IMR-90 (cell line): ENCODE measurements around the gene DNAJB4. TPM values are rescaled to one million over a fixed set of nuclear protein-coding genes. Genes with fewer than 3 reads are reported as not detected.

Experiments used
- ATAC-seq: fragments of 200-7000 bp; cut with Tn5 transposase; 2 replicates; pipeline ENCODE4 v1.9.1; 2020; ENCODE audit warnings: low read depth, mild to moderate bottlenecking, moderate library complexity
- BruUV-seq: library from RNA; stranded (reverse); fragments of 400-500 nt; replicated peaks from 2 replicates; lab custom pipeline; 2021; lab: Mats Ljungman, UMichigan
- CTCF ChIA-PET: fragments of 300-600 bp; formaldehyde crosslinking; extraction: SDS; loops from one replicate; lab custom pipeline; 2021; ENCODE audit warnings: antibody characterized with exemption; lab: Yijun Ruan, JAX
- POLR2A ChIA-PET: fragments of 300-600 bp; sonication (Branson Sonifier 250); formaldehyde crosslinking; loops from one replicate; lab custom pipeline; 2022; ENCODE audit warnings: antibody characterized with exemption; ENCODE audit not compliant: unreplicated experiment; lab: Charles Lee
- DNase-seq: peaks from one replicate; pipeline ENCODE4 v3.0.0; 2013
- H2AFZ ChIP-seq: replicated peaks from 2 replicates; pipeline ENCODE3; 2013; ENCODE audit warnings: low read length, mild to moderate bottlenecking; ENCODE audit not compliant: poor library complexity
- H2AK5ac ChIP-seq: 2 replicates; pipeline ENCODE4 v1.6.1; 2013; ENCODE audit warnings: low read depth, low read length, inconsistent platforms
- H2AK9ac ChIP-seq: replicated peaks from 2 replicates; pipeline ENCODE3; 2013; ENCODE audit warnings: mild to moderate bottlenecking, low read depth, low read length, moderate library complexity; ENCODE audit not compliant: poor library complexity
- H2BK120ac ChIP-seq: 2 replicates; pipeline ENCODE4 v1.6.1; 2013; ENCODE audit warnings: low read depth, low read length, inconsistent platforms
- H2BK15ac ChIP-seq: 3 replicates; pipeline ENCODE4 v1.6.1; 2013; ENCODE audit warnings: low read depth, low read length, inconsistent platforms
- H2BK20ac ChIP-seq: 2 replicates; pipeline ENCODE4 v1.6.1; 2013; ENCODE audit warnings: low read depth, mild to moderate bottlenecking, inconsistent platforms, low read length, moderate library complexity
- H2BK5ac ChIP-seq: 2 replicates; pipeline ENCODE4 v1.6.1; 2013; ENCODE audit warnings: mild to moderate bottlenecking, low read depth, low read length, inconsistent platforms; ENCODE audit not compliant: poor library complexity, severe bottlenecking
- H3K14ac ChIP-seq: replicated peaks from 2 replicates; pipeline ENCODE4 v1.6.1; 2013; ENCODE audit warnings: low read depth, low read length, inconsistent platforms
- H3K18ac ChIP-seq: 2 replicates; pipeline ENCODE4 v1.6.1; 2013; ENCODE audit warnings: low read depth, low read length, control low read depth
- H3K23ac ChIP-seq: 2 replicates; pipeline ENCODE4 v1.6.1; 2013; ENCODE audit warnings: low read depth, low read length, inconsistent platforms
- H3K27ac ChIP-seq: 2 replicates; pipeline ENCODE4 v1.5.1; 2013; ENCODE audit warnings: mild to moderate bottlenecking, control low read depth, low read length; ENCODE audit not compliant: insufficient read depth
- H3K27me3 ChIP-seq: 2 replicates; pipeline ENCODE4 v1.6.1; 2013; ENCODE audit warnings: low read length; ENCODE audit not compliant: control insufficient read depth, insufficient read depth
- H3K36me3 ChIP-seq: 2 replicates; pipeline ENCODE4 v1.6.1; 2013; ENCODE audit warnings: low read length, mixed read lengths; ENCODE audit not compliant: control insufficient read depth, insufficient read depth
- H3K4ac ChIP-seq: 2 replicates; pipeline ENCODE4 v1.6.1; 2013; ENCODE audit warnings: low read depth, low read length, inconsistent platforms
- H3K4me1 ChIP-seq: 2 replicates; pipeline ENCODE4 v1.6.1; 2013; ENCODE audit warnings: low read length, mixed read lengths; ENCODE audit not compliant: control insufficient read depth, insufficient read depth
- H3K4me2 ChIP-seq: 2 replicates; pipeline ENCODE4 v1.6.1; 2013; ENCODE audit warnings: low read depth, mild to moderate bottlenecking, control low read depth, low read length, moderate library complexity
- H3K4me3 ChIP-seq: 2 replicates; pipeline ENCODE4 v1.5.1; 2013; ENCODE audit warnings: low read depth, mild to moderate bottlenecking, control low read depth, low read length, moderate library complexity; ENCODE audit not compliant: insufficient read depth
- H3K56ac ChIP-seq: 2 replicates; pipeline ENCODE4 v1.6.1; 2013; ENCODE audit warnings: low read length, inconsistent platforms; ENCODE audit not compliant: insufficient read depth; ENCODE audit errors: extremely low read depth
- H3K79me1 ChIP-seq, 2 experiments: 2 replicates each; pipeline ENCODE4 v1.6.1; 2013; ENCODE audit warnings: low read length in 2 of 2, inconsistent platforms in 1 of 2, low read depth in 1 of 2
- H3K9ac ChIP-seq: 2 replicates; pipeline ENCODE4 v1.6.1; 2013; ENCODE audit warnings: low read depth, low read length, control low read depth
- H3K9me1 ChIP-seq: 2 replicates; pipeline ENCODE4 v1.6.1; 2013; ENCODE audit warnings: low read length, inconsistent platforms; ENCODE audit not compliant: insufficient read depth
- H3K9me3 ChIP-seq: 2 replicates; pipeline ENCODE4 v1.6.1; 2013; ENCODE audit warnings: low read length; ENCODE audit not compliant: control insufficient read depth, insufficient read depth
- H4K20me1 ChIP-seq: 2 replicates; pipeline ENCODE4 v1.6.1; 2013; ENCODE audit warnings: low read length, inconsistent platforms; ENCODE audit not compliant: insufficient read depth
- H4K5ac ChIP-seq: 2 replicates; pipeline ENCODE4 v1.6.1; 2013; ENCODE audit warnings: mild to moderate bottlenecking, low read depth, low read length, control low read depth
- H4K8ac ChIP-seq, 2 experiments: 2 replicates each; pipeline ENCODE4 v1.6.1; 2013; ENCODE audit warnings: low read depth in 2 of 2, low read length in 2 of 2, control low read depth in 1 of 2, inconsistent platforms in 1 of 2
- H4K91ac ChIP-seq: 2 replicates; pipeline ENCODE4 v1.6.1; 2013; ENCODE audit warnings: low read depth, low read length, inconsistent platforms; ENCODE audit not compliant: insufficient read depth
- BHLHE40 ChIP-seq: fragments of 150-350 bp; IDR thresholded peaks from 2 replicates; pipeline ENCODE4 v1.6.1; 2016; ENCODE audit warnings: mild to moderate bottlenecking, low read depth, low read length
- CEBPB ChIP-seq: IDR thresholded peaks from 2 replicates; pipeline ENCODE4 v1.6.1; 2012; ENCODE audit warnings: low read depth, low read length, improper control_type of control experiment
- FOS ChIP-seq: fragments of 150-350 bp; IDR thresholded peaks from 2 replicates; pipeline ENCODE4 v1.6.1; 2016; ENCODE audit warnings: low read depth, low read length
- MAFK ChIP-seq: IDR thresholded peaks from 2 replicates; pipeline ENCODE4 v1.6.1; 2012; ENCODE audit warnings: low read depth, low read length, improper control_type of control experiment
- MAZ ChIP-seq: IDR thresholded peaks from 2 replicates; pipeline ENCODE4 v1.6.1; 2012; ENCODE audit warnings: low read depth, mild to moderate bottlenecking, low read length, improper control_type of control experiment, moderate library complexity, borderline replicate concordance
- MXI1 ChIP-seq: IDR thresholded peaks from 2 replicates; pipeline ENCODE4 v1.6.1; 2012; ENCODE audit warnings: low read depth, mild to moderate bottlenecking, low read length, moderate library complexity, borderline replicate concordance
- NFE2L2 ChIP-seq: fragments of 150-350 bp; IDR thresholded peaks from 2 replicates; pipeline ENCODE4 v1.6.1; 2016; ENCODE audit warnings: low read depth, mild to moderate bottlenecking, low read length
- POLR2A ChIP-seq: IDR thresholded peaks from 2 replicates; pipeline ENCODE4 v1.6.1; 2012; ENCODE audit warnings: mild to moderate bottlenecking, low read depth, low read length
- RAD21 ChIP-seq: IDR thresholded peaks from 2 replicates; pipeline ENCODE4 v1.6.1; 2012; ENCODE audit warnings: low read length, improper control_type of control experiment
- RCOR1 ChIP-seq: IDR thresholded peaks from 2 replicates; pipeline ENCODE4 v1.6.1; 2012; ENCODE audit warnings: mild to moderate bottlenecking, low read length, improper control_type of control experiment; ENCODE audit not compliant: insufficient replicate concordance
- RFX5 ChIP-seq: IDR thresholded peaks from 2 replicates; pipeline ENCODE4 v1.8.0; 2012; ENCODE audit warnings: low read depth, mild to moderate bottlenecking, low read length, moderate library complexity
- SMC3 ChIP-seq: fragments of 150-350 bp; IDR thresholded peaks from 2 replicates; pipeline ENCODE4 v1.6.1; 2016; ENCODE audit warnings: low read depth, mild to moderate bottlenecking, antibody characterized with exemption, low read length, moderate library complexity
- dilution Hi-C: fragments of 300-500 bp; cut with HindIII; formaldehyde crosslinking; loops from one replicate; pipeline ENCODE4 v1.14.3; 2018; ENCODE audit warnings: low sequenced_read_pairs; ENCODE audit not compliant: unreplicated experiment
- in situ Hi-C: fragments of 300-500 bp; cut with MboI; formaldehyde crosslinking; loops from 3 replicates; pipeline ENCODE4 v1.14.3; 2019; ENCODE audit warnings: low sequenced_read_pairs, inconsistent platforms, mixed read lengths
- intact Hi-C: fragments of 100-400 bp; cut with micrococcal nuclease; formaldehyde crosslinking; loops from 2 replicates; pipeline ENCODE4 v1.10.0; 2022
- polyA plus RNA-seq, 3 experiments: library from polyadenylated mRNA; depleted of rRNA; stranded (reverse); fragments of >200 nt; gene quantifications; 2 replicates each; pipeline ENCODE4 v1.2.3, GENCODE V29; 2012; ENCODE audit warnings: low replicate concordance in 1 of 3
- total RNA-seq: library from RNA; depleted of rRNA; stranded (reverse); fragments of >200 nt; gene quantifications from 2 replicates; pipeline ENCODE4 v1.2.3, GENCODE V29; 2012
- TF ChIP-seq, protein P1 (sequence below): fragments of 150-350 bp; IDR thresholded peaks from 2 replicates; pipeline ENCODE4 v1.6.1; 2017; ENCODE audit warnings: mild to moderate bottlenecking, antibody characterized with exemption, low read length, low read depth
- TF ChIP-seq, protein P2 (sequence below): fragments of 150-350 bp; IDR thresholded peaks from 2 replicates; pipeline ENCODE4 v1.6.1; 2016; ENCODE audit warnings: low read depth, mild to moderate bottlenecking, low read length, moderate library complexity, borderline replicate concordance
- TF ChIP-seq, protein P3 (sequence below): conservative IDR thresholded peaks from 2 replicates; pipeline ENCODE4 v1.5.1; 2012; ENCODE audit warnings: mild to moderate bottlenecking, low read depth, low read length, improper control_type of control experiment

Gene DNAJB4
- total and polyA plus RNA-seq, 2 of the 4 experiments (the other 2 are of a cell fraction) = 30.6 to 31.0 TPM

DNA sequence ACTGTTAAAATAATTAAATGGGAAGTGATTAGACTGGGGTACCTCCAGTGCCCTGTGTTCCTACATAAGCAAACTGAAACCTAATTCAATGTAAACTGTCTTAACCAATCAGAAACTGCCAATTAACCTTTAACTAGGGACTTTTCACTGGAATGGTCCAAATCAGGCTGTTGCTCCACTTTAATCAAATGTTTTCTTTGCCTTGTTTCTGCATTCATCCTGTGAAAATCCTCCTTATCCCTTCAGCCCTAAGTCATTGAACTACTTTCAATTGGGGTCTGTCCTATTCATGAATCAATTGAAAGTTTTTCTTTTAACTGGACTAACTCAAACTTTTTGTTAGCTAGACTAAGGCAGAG lies 20.8 kb upstream of the DNAJB4 start:
- no peak for DNase-seq
- POLR2A ChIA-PET = no interaction called here
- no peak overlapping the region for H2BK15ac ChIP-seq

More for the DNA sequence above, 20.8 kb upstream of the DNAJB4 start:
- no peak overlapping the region for H3K14ac ChIP-seq
- H2BK20ac ChIP-seq = no peak overlapping the region
- no peak overlapping the region for H3K4me2 ChIP-seq
- H3K9me3 ChIP-seq = no peaks in the 10 kb centered on the region
- no peak overlapping the region for H3K23ac ChIP-seq
- H4K8ac ChIP-seq = no peak overlapping the region; a peak in 1 of 4 replicates
- no peak overlapping the region for H2BK5ac ChIP-seq
- no peak overlapping the region for H2AK9ac ChIP-seq
- H4K91ac ChIP-seq = no peak overlapping the region
- H3K4me1 ChIP-seq = peaks cover 6% of the 10 kb centered on the region; the same call in 1 of the 2 replicates
- H4K20me1 ChIP-seq = no peaks in the 10 kb centered on the region; the same call in 1 of the 2 replicates
- no peak overlapping the region for H3K18ac ChIP-seq
- no peak overlapping the region for H2BK120ac ChIP-seq
- no peak for ATAC-seq
- H3K56ac ChIP-seq = no peak overlapping the region
- no peak overlapping the region for H3K27ac ChIP-seq
- no peaks in the 10 kb centered on the region for H3K36me3 ChIP-seq
- dilution Hi-C loops = no loop called here
- TF ChIP-seq POLR2A = no peak
- no peak for TF ChIP-seq MXI1
- TF ChIP-seq, protein P1, sequence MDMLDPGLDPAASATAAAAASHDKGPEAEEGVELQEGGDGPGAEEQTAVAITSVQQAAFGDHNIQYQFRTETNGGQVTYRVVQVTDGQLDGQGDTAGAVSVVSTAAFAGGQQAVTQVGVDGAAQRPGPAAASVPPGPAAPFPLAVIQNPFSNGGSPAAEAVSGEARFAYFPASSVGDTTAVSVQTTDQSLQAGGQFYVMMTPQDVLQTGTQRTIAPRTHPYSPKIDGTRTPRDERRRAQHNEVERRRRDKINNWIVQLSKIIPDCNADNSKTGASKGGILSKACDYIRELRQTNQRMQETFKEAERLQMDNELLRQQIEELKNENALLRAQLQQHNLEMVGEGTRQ = no peak
- TF ChIP-seq MAZ = no peak
- TF ChIP-seq, protein P2, sequence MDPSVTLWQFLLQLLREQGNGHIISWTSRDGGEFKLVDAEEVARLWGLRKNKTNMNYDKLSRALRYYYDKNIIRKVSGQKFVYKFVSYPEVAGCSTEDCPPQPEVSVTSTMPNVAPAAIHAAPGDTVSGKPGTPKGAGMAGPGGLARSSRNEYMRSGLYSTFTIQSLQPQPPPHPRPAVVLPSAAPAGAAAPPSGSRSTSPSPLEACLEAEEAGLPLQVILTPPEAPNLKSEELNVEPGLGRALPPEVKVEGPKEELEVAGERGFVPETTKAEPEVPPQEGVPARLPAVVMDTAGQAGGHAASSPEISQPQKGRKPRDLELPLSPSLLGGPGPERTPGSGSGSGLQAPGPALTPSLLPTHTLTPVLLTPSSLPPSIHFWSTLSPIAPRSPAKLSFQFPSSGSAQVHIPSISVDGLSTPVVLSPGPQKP = no peak
- no peak for TF ChIP-seq SMC3
- no peak for TF ChIP-seq CEBPB
- TF ChIP-seq RCOR1 = no peak
- TF ChIP-seq BHLHE40 = no peak
- no peak for TF ChIP-seq MAFK
- no peak for TF ChIP-seq NFE2L2
- TF ChIP-seq RFX5 = no peak
- no peak for TF ChIP-seq FOS
- TF ChIP-seq RAD21 = no peak
- TF ChIP-seq, protein P3, sequence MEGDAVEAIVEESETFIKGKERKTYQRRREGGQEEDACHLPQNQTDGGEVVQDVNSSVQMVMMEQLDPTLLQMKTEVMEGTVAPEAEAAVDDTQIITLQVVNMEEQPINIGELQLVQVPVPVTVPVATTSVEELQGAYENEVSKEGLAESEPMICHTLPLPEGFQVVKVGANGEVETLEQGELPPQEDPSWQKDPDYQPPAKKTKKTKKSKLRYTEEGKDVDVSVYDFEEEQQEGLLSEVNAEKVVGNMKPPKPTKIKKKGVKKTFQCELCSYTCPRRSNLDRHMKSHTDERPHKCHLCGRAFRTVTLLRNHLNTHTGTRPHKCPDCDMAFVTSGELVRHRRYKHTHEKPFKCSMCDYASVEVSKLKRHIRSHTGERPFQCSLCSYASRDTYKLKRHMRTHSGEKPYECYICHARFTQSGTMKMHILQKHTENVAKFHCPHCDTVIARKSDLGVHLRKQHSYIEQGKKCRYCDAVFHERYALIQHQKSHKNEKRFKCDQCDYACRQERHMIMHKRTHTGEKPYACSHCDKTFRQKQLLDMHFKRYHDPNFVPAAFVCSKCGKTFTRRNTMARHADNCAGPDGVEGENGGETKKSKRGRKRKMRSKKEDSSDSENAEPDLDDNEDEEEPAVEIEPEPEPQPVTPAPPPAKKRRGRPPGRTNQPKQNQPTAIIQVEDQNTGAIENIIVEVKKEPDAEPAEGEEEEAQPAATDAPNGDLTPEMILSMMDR = no peak
- no peak overlapping the region for H2AK5ac ChIP-seq
- H2AFZ ChIP-seq = no peak overlapping the region
- in situ Hi-C loops = no loop called here
- H3K9ac ChIP-seq = no peak overlapping the region
- 0 out of 2 replicates have a peak, but pooled peaks cover 6% of the 10 kb centered on the region for H3K9me1 ChIP-seq
- peaks cover 16 to 41% of the 10 kb centered on the region in 2 experiments for H3K79me1 ChIP-seq
- H3K4me3 ChIP-seq = no peak overlapping the region
- no peaks in the 10 kb centered on the region for H3K27me3 ChIP-seq
- no peak overlapping the region for H4K5ac ChIP-seq
- no peak overlapping the region for H3K4ac ChIP-seq
- CTCF ChIA-PET = no interaction called here
- no TSS peak for BruUV-seq
- intact Hi-C loops = no loop called here
